Esophagus squamous epithelium (tissue), 4 donors: ENCODE data around the gene FGF8.

Experiments used
- CTCF ChIP-seq, 6 experiments: fragments of 450-650 bp in 4 of 6; fragments of 200-600 bp in 2 of 6; sonication (generic) in 2 of 6; IDR thresholded peaks; one replicate each; pipeline ENCODE4 v1.5.1; 2016 to 2019; ENCODE audit warnings: antibody characterized with exemption in 6 of 6, mild to moderate bottlenecking in 4 of 6, moderate library complexity in 4 of 6
- POLR2A ChIP-seq, 4 donors: fragments of 450-650 bp; IDR thresholded peaks; one replicate each; pipeline ENCODE4 v1.6.1; 2017; ENCODE audit warnings: antibody characterized with exemption in 4 of 4, mild to moderate bottlenecking in 4 of 4, moderate library complexity in 3 of 4

- TF ChIP-seq POLR2A (IDR thresholded peaks at IDR 0.05) (no peak), CTCF (IDR thresholded peaks at IDR 0.05) (no peak)
Measured at GRCh38 chr10:101749047-101750016, 26.6 kb downstream of the FGF8 start.
